H1 (cell line): Measurements from ENCODE around the gene PLA2G4A. TPM values are rescaled to one million over a fixed set of nuclear protein-coding genes. Genes with fewer than 3 reads are reported as not detected.

Experiments used
- CTCF ChIA-PET: fragments of 300-600 bp; sonication (Branson Sonifier 250); formaldehyde crosslinking; loops from one replicate; lab custom pipeline; 2021; ENCODE audit not compliant: partially characterized antibody; lab: Charles Lee
- POLR2A ChIA-PET: fragments of 300-600 bp; sonication (Branson Sonifier 250); formaldehyde crosslinking; loops from one replicate; lab custom pipeline; 2021; ENCODE audit warnings: inconsistent platforms; ENCODE audit not compliant: partially characterized antibody; lab: Charles Lee
- DNase-seq, 2 experiments: peaks; one replicate each; pipeline versions ENCODE4 v3.0.0 to v3.0.0-alpha.2; 2010 to 2022; ENCODE audit warnings: low spot score in 2 of 2, low read depth in 1 of 2, mixed read lengths in 1 of 2
- FAIRE-seq: peaks from 2 replicates; lab custom pipeline; 2011; peaks lifted over from hg19 to GRCh38; lab: Jason Lieb, UNC
- H2AFZ ChIP-seq: 2 replicates; pipeline ENCODE4 v1.8.1; 2012; ENCODE audit warnings: low read length, inconsistent platforms
- H2AK5ac ChIP-seq: 2 replicates; pipeline ENCODE4 v1.6.1; 2013; ENCODE audit warnings: low read depth, low read length
- H2BK120ac ChIP-seq: replicated peaks from 2 replicates; pipeline ENCODE3; 2013; ENCODE audit warnings: low read depth, low read length, inconsistent platforms
- H2BK12ac ChIP-seq: 2 replicates; pipeline ENCODE4 v1.6.1; 2013; ENCODE audit warnings: low read depth, low read length
- H2BK15ac ChIP-seq: 2 replicates; pipeline ENCODE4 v1.6.1; 2013; ENCODE audit warnings: low read length
- H2BK20ac ChIP-seq: 2 replicates; pipeline ENCODE4 v1.6.1; 2013; ENCODE audit warnings: low read length
- H2BK5ac ChIP-seq: 2 replicates; pipeline ENCODE4 v1.6.1; 2013; ENCODE audit warnings: low read depth, low read length
- H3K14ac ChIP-seq: 2 replicates; pipeline ENCODE4 v1.6.1; 2013; ENCODE audit warnings: inconsistent platforms; ENCODE audit not compliant: insufficient read length
- H3K18ac ChIP-seq: 2 replicates; pipeline ENCODE4 v1.6.1; 2013; ENCODE audit warnings: low read length; ENCODE audit errors: extremely low read depth
- H3K23ac ChIP-seq: 2 replicates; pipeline ENCODE4 v1.6.1; 2013; ENCODE audit warnings: inconsistent platforms; ENCODE audit not compliant: insufficient read length
- H3K23me2 ChIP-seq: 2 replicates; pipeline ENCODE4 v1.6.1; 2013; ENCODE audit warnings: low read depth, low read length
- H3K27ac ChIP-seq: 2 replicates; pipeline ENCODE4 v1.6.1; 2011; ENCODE audit warnings: low read depth, low read length, inconsistent platforms
- H3K27me3 ChIP-seq, 4 experiments: replicated peaks in 1 of 4; 1 replicate in 1 of 4; 2 replicates in 3 of 4; pipeline versions ENCODE4 v1.6.1 to v1.8.1; 2011 to 2013; ENCODE audit warnings: low read length in 3 of 4, mild to moderate bottlenecking in 3 of 4, inconsistent platforms in 2 of 4, mixed read lengths in 2 of 4, moderate library complexity in 1 of 4; ENCODE audit not compliant: control insufficient read depth in 3 of 4, insufficient read depth in 3 of 4; ENCODE audit errors: extremely low read depth in 1 of 4
- H3K36me3 ChIP-seq, 4 experiments: 2 replicates each; pipeline versions ENCODE4 v1.6.1 to v1.8.1; 2011 to 2013; ENCODE audit warnings: mild to moderate bottlenecking in 4 of 4, low read length in 3 of 4, moderate library complexity in 2 of 4, control low read depth in 1 of 4, inconsistent platforms in 1 of 4; ENCODE audit not compliant: insufficient read depth in 4 of 4, control insufficient read depth in 2 of 4
- H3K4ac ChIP-seq: replicated peaks from 2 replicates; pipeline ENCODE3; 2013; ENCODE audit warnings: low read length, low read depth, mixed read lengths, inconsistent platforms; ENCODE audit not compliant: insufficient read length
- H3K4me1 ChIP-seq, 4 experiments: replicated peaks in 1 of 4; 1 replicate in 1 of 4; 2 replicates in 3 of 4; pipeline versions ENCODE4 v1.6.1 to v1.8.1; 2011 to 2013; ENCODE audit warnings: low read length in 3 of 4, inconsistent platforms in 2 of 4, mixed read lengths in 1 of 4; ENCODE audit not compliant: insufficient read depth in 4 of 4, control insufficient read depth in 3 of 4
- H3K4me2 ChIP-seq, 2 experiments: 2 replicates each; pipeline versions ENCODE4 v1.6.1 to v1.8.1; 2011 to 2013; ENCODE audit warnings: low read depth in 2 of 2, low read length in 2 of 2, control low read depth in 1 of 2, inconsistent platforms in 1 of 2, mild to moderate bottlenecking in 1 of 2; ENCODE audit not compliant: insufficient read depth in 1 of 2
- H3K4me3 ChIP-seq, 4 experiments: fragments of 200-600, 300-600 bp in 1 of 4; sonication (generic), shearing (Covaris generic), sonication (Bioruptor Twin) in 1 of 4; 2 replicates each; pipeline versions ENCODE4 v1.5.1 to v1.8.1; 2011 to 2016; ENCODE audit warnings: low read length in 4 of 4, low read depth in 3 of 4, control low read depth in 2 of 4, inconsistent platforms in 2 of 4, mild to moderate bottlenecking in 2 of 4, mixed read lengths in 1 of 4, moderate library complexity in 1 of 4; ENCODE audit not compliant: insufficient read depth in 2 of 4; ENCODE audit errors: extremely low read depth in 1 of 4
- H3K56ac ChIP-seq: replicated peaks from 2 replicates; pipeline ENCODE3; 2013; ENCODE audit warnings: low read depth, mild to moderate bottlenecking, mixed read lengths, low read length, inconsistent platforms; ENCODE audit not compliant: insufficient read length
- H3K79me1 ChIP-seq: 2 replicates; pipeline ENCODE4 v1.6.1; 2013; ENCODE audit warnings: low read depth, low read length, control low read depth
- H3K79me2 ChIP-seq, 2 experiments: 2 replicates each; pipeline versions ENCODE4 v1.6.1 to v1.8.1; 2012 to 2013; ENCODE audit warnings: low read length in 2 of 2, mild to moderate bottlenecking in 2 of 2, inconsistent platforms in 1 of 2; ENCODE audit not compliant: insufficient read depth in 2 of 2, control insufficient read depth in 1 of 2
- H3K9ac ChIP-seq, 4 experiments: replicated peaks in 1 of 4; 1 replicate in 1 of 4; 2 replicates in 3 of 4; pipeline versions ENCODE4 v1.6.1 to v1.8.1; 2011 to 2013; ENCODE audit warnings: low read depth in 3 of 4, low read length in 3 of 4, control low read depth in 2 of 4, mild to moderate bottlenecking in 2 of 4, moderate library complexity in 2 of 4, inconsistent platforms in 1 of 4; ENCODE audit errors: extremely low read depth in 1 of 4
- H3K9me3 ChIP-seq, 2 experiments: 2 replicates each; pipeline versions ENCODE4 v1.6.1 to v1.8.1; 2012 to 2013; ENCODE audit warnings: mild to moderate bottlenecking in 2 of 2, moderate library complexity in 2 of 2, control low read depth in 1 of 2, inconsistent platforms in 1 of 2, low read depth in 1 of 2, low read length in 1 of 2, mixed read lengths in 1 of 2; ENCODE audit not compliant: insufficient read depth in 2 of 2
- H4K20me1 ChIP-seq, 2 experiments: replicated peaks in 1 of 2; 2 replicates each; pipeline versions ENCODE3 to v1.8.1; 2011 to 2013; ENCODE audit warnings: inconsistent platforms in 2 of 2, low read length in 2 of 2, mild to moderate bottlenecking in 1 of 2; ENCODE audit not compliant: insufficient read depth in 2 of 2, control insufficient read depth in 1 of 2
- H4K5ac ChIP-seq: 2 replicates; pipeline ENCODE4 v1.6.1; 2013; ENCODE audit warnings: low read length, low read depth, mixed read lengths, inconsistent platforms; ENCODE audit not compliant: insufficient read length
- H4K8ac ChIP-seq: 2 replicates; pipeline ENCODE4 v1.8.0; 2013; ENCODE audit warnings: mild to moderate bottlenecking, moderate library complexity, low read length, inconsistent platforms; ENCODE audit not compliant: insufficient read depth; ENCODE audit errors: extremely low read depth
- H4K91ac ChIP-seq: replicated peaks from 2 replicates; pipeline ENCODE3; 2013; ENCODE audit warnings: low read length, mixed read lengths, inconsistent platforms; ENCODE audit not compliant: insufficient read length
- ATF2 ChIP-seq: IDR thresholded peaks from 2 replicates; pipeline ENCODE4 v1.6.1; 2012; ENCODE audit warnings: low read length, inconsistent platforms
- BCL11A ChIP-seq, 2 experiments: IDR thresholded peaks; one replicate each; pipeline ENCODE4 v1.6.1; 2011; ENCODE audit warnings: low read depth in 2 of 2, low read length in 2 of 2, mild to moderate bottlenecking in 2 of 2
- EGR1 ChIP-seq: IDR thresholded peaks from 2 replicates; pipeline ENCODE4 v1.6.1; 2011; ENCODE audit warnings: low read depth, low read length, borderline replicate concordance
- FOSL1 ChIP-seq: IDR thresholded peaks from 2 replicates; pipeline ENCODE4 v1.6.1; 2011; ENCODE audit warnings: mild to moderate bottlenecking, low read depth, low read length, moderate library complexity; ENCODE audit not compliant: insufficient read depth
- PHF8 ChIP-seq: fragments of 200-600 bp; sonication (generic); conservative IDR thresholded peaks from 2 replicates; pipeline ENCODE4 v1.7.1; 2012; ENCODE audit warnings: low read depth, mild to moderate bottlenecking, inconsistent platforms, low read length, moderate library complexity
- RBBP5 ChIP-seq: IDR thresholded peaks from 2 replicates; pipeline ENCODE4 v1.7.1; 2012; ENCODE audit warnings: low read depth, mild to moderate bottlenecking, inconsistent platforms, low read length, moderate library complexity, borderline replicate concordance
- SAP30 ChIP-seq: fragments of 300-600 bp; sonication (generic); IDR thresholded peaks from 2 replicates; pipeline ENCODE4 v1.7.1; 2012; ENCODE audit warnings: low read length, moderate library complexity, mild to moderate bottlenecking, inconsistent platforms; ENCODE audit not compliant: insufficient read depth, insufficient replicate concordance
- SIRT6 ChIP-seq: IDR thresholded peaks from one replicate; pipeline ENCODE4 v1.7.1; 2012; ENCODE audit warnings: low read length, inconsistent platforms
- SP1 ChIP-seq: IDR thresholded peaks from 2 replicates; pipeline ENCODE4 v1.6.1; 2011; ENCODE audit warnings: low read depth, low read length
- TAF7 ChIP-seq: optimal IDR thresholded peaks from 2 replicates; pipeline ENCODE3; 2011; ENCODE audit warnings: low read depth, mild to moderate bottlenecking, inconsistent platforms, low read length, moderate library complexity, borderline replicate concordance
- TBP ChIP-seq: IDR thresholded peaks from 2 replicates; pipeline ENCODE4 v1.6.1; 2011; ENCODE audit warnings: low read depth, low read length, improper control_type of control experiment
- USF2 ChIP-seq: IDR thresholded peaks from 2 replicates; pipeline ENCODE4 v1.6.1; 2011; ENCODE audit warnings: low read length, improper control_type of control experiment
- WGBS, 2 experiments: shearing (Covaris generic) in 1 of 2; methylation state at CpG; one replicate each; pipeline versions ENCODE4 v1.1.6 to v1.1.7; 2013 to 2015; ENCODE audit warnings: low lambda C conversion rate in 2 of 2, mixed read lengths in 2 of 2, inconsistent platforms in 1 of 2, low coverage in 1 of 2, missing lambda C conversion rate in 1 of 2; ENCODE audit not compliant: insufficient replicate concordance in 2 of 2, insufficient coverage in 1 of 2, insufficient read length in 1 of 2; ENCODE audit errors: extremely low coverage in 1 of 2, missing lambda C conversion rate in 1 of 2; 5-methylcytosine and 5-hydroxymethylcytosine counted together
- polyA plus RNA-seq, 7 experiments: library from polyadenylated mRNA; depleted of rRNA in 3 of 7; stranded (reverse) in 5 of 7; unstranded in 2 of 7; fragments of >200 nt in 5 of 7; fragments of 200-250 nt in 2 of 7; gene quantifications; 1 replicate in 5 of 7; 2 replicates in 1 of 7; 4 replicates in 1 of 7; pipeline versions ENCODE4 v1.2.1 to v1.2.3, GENCODE V29; 2011 to 2013; ENCODE audit warnings: missing spikeins in 2 of 7, mixed read lengths in 2 of 7
- total RNA-seq: library from RNA; stranded (reverse); fragmentation: NEBNext Ultra II Directional; extraction: Animal tissue kit (Norgen Biotek cat#: 25700); gene quantifications from 2 replicates; pipeline ENCODE4 v1.2.1, GENCODE V29; 2021

The PLA2G4A gene
- total and polyA plus RNA-seq, 2 of the 8 experiments (the other 6 are each of a cell fraction or from before 2014, with no cell fraction given), result 0.63 to 1.4 TPM

DNA sequence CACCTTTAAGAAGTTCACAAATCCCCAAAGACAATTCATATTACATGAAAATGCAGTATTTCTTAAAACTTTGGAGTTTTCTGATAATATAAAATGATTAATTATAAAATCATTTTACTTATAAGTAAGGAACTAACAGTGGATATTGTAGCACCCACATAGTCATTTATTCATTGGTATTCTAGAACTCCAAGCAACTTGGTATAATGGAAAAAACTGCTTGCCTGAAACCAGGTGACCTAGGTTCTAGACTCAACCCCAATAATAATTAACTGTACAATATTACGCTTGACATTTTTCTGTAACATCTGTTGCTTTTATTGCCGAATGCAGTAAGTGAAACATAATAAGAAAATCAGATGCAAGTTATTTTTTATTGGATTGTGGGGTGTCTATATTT lies 2.4 kb downstream of the PLA2G4A start:
- Histone ChIP-seq H3K56ac (no peak overlapping the region), H2BK5ac (no peak overlapping the region), H2BK20ac (no peak overlapping the region), H3K23ac (no peak overlapping the region), H3K9ac (no peak overlapping the region), H3K79me1 (no peaks in the 10 kb centered on the region), H3K4me2 (no peak overlapping the region), H3K27ac (no peak overlapping the region), H3K4ac (no peak overlapping the region), H2BK15ac (no peak overlapping the region), H4K91ac (no peak overlapping the region), H2BK120ac (no peak overlapping the region), H4K5ac (no peak overlapping the region), H3K36me3 (no peaks in the 10 kb centered on the region), H3K4me1 (no peaks in the 10 kb centered on the region; a peak in 1 of 7 replicates), H3K14ac (no peak overlapping the region), H2BK12ac (no peak overlapping the region), H3K79me2 (no peaks in the 10 kb centered on the region), H3K9me3 (no peaks in the 10 kb centered on the region), H4K20me1 (no peaks in the 10 kb centered on the region), H3K4me3 (no peak overlapping the region), H3K18ac (no peak overlapping the region), H3K23me2 (peaks cover 5% of the 10 kb centered on the region), H2AK5ac (no peak overlapping the region), H2AFZ (no peak overlapping the region), H3K27me3 (no peaks in the 10 kb centered on the region), H4K8ac (no peak overlapping the region)
- ChIA-PET POLR2A (no interaction called here), CTCF (no interaction called here)
- FAIRE-seq (no peak), DNase-seq (no peak)
- 94% methylated on average over 2 of the region's 2 CpGs; no CpG with 5 or more reads in 1 of the 2 experiments for WGBS, 2 experiments
- TF ChIP-seq TAF7 (no peak), BCL11A (IDR thresholded peaks at IDR 0.05; ENCODE audit: low read depth in 2 of 2, low read length in 2 of 2) (no peak), ATF2 (no peak), TBP (no peak), EGR1 (no peak), FOSL1 (no peak), SP1 (no peak), SIRT6 (no peak), SAP30 (no peak), PHF8 (no peak), USF2 (no peak), RBBP5 (no peak)
